ENCODE data around the gene TGOLN2.
A peak's percentile ranks its signal among the peaks of the same experiment; 100 is the strongest.
"Not testable (repeated sequence)": the region's sequence is repeated elsewhere in the genome, so short reads cannot be mapped to it uniquely, and the experiment has no call there.

Gene TGOLN2

GRCh38 chr2:85318222-85319074 lies 9.3 kb downstream of the TGOLN2 start:
- in situ Hi-C loops (cut with MboI; ENCODE audit: low sequenced_read_pairs, unreplicated experiment), result no loop called here
- TF ChIP-seq, protein P1, sequence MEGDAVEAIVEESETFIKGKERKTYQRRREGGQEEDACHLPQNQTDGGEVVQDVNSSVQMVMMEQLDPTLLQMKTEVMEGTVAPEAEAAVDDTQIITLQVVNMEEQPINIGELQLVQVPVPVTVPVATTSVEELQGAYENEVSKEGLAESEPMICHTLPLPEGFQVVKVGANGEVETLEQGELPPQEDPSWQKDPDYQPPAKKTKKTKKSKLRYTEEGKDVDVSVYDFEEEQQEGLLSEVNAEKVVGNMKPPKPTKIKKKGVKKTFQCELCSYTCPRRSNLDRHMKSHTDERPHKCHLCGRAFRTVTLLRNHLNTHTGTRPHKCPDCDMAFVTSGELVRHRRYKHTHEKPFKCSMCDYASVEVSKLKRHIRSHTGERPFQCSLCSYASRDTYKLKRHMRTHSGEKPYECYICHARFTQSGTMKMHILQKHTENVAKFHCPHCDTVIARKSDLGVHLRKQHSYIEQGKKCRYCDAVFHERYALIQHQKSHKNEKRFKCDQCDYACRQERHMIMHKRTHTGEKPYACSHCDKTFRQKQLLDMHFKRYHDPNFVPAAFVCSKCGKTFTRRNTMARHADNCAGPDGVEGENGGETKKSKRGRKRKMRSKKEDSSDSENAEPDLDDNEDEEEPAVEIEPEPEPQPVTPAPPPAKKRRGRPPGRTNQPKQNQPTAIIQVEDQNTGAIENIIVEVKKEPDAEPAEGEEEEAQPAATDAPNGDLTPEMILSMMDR (IDR thresholded peaks at IDR 0.05; ENCODE audit: borderline replicate concordance, control extremely low read depth, extremely low read depth, insufficient read depth, missing control alignments), result no peak
- peak; percentile 30 for DNase-seq (ENCODE audit: low spot score)

DNA sequence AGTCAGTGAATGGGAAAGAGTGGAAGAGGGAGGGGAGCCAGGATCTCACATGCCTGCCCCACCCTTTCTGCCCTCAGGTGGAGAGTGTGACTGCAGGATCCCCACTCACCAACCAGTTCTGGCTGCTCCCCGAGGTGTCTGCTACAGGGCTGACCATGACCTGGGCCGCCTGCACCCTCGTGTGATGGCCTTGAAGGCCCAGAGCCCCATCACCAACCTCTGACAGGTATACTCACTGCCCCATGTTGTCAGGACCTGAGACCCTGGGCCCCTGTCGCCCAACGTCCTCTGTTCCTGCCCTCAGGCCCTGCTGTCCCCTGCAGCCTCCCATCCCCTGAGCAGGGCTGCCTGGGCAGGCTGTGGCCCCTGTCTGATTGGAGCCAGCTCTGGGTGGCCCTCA lies 11.9 kb downstream of the TGOLN2 start:
- DNase-seq (ENCODE audit: low spot score); in situ Hi-C loops (cut with MboI; ENCODE audit: low sequenced_read_pairs, unreplicated experiment): not testable (repeated sequence)

DNA sequence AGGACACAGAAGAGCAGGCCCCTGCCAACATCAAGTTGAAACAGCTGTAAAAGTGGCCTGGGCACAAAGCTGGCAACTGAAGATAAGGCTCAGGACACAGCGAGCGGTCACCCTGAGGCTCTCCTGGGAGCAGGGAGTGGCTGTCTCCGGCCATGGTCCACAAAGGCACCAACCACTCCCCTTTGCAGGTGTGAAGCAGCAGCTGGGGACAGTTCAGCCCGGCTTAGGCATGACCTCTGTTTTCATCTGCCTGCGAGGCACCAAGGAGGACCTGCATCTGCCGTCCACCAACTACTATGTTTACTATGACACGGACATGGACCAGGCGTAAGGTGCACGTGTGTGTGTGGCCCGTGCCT lies 12.9 kb downstream of the TGOLN2 start:
- in situ Hi-C loops (cut with MboI; ENCODE audit: low sequenced_read_pairs, unreplicated experiment), result no loop called here
- TF ChIP-seq, protein P1 (IDR thresholded peaks at IDR 0.05; ENCODE audit: borderline replicate concordance, control extremely low read depth, extremely low read depth, insufficient read depth, missing control alignments), result no peak
- DNase-seq (ENCODE audit: low spot score), result no peak

DNA sequence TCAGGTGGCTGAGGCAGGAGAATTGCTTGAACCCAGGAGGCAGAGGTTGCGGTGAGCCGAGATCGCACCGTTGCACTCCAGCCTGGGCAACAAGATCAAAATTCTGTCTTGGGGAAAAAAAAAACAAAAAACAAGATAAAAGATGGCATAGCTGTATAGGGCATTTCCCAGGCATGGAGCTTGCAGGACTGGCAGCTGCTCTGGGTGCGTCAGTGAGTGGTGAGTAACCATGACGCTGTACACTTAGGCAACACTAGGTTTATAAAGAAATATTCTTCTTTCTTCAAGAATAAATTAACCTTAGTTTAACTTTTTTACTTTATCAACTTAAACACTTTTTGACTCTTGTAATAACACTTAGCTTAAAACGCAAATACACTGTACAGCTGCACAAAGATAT lies 15.4 kb downstream of the TGOLN2 start:
- in situ Hi-C loops (cut with MboI; ENCODE audit: low sequenced_read_pairs, unreplicated experiment), result no loop called here
- TF ChIP-seq, protein P1 (IDR thresholded peaks at IDR 0.05; ENCODE audit: borderline replicate concordance, control extremely low read depth, extremely low read depth, insufficient read depth, missing control alignments), result no peak
- no peak for DNase-seq (ENCODE audit: low spot score)

DNA sequence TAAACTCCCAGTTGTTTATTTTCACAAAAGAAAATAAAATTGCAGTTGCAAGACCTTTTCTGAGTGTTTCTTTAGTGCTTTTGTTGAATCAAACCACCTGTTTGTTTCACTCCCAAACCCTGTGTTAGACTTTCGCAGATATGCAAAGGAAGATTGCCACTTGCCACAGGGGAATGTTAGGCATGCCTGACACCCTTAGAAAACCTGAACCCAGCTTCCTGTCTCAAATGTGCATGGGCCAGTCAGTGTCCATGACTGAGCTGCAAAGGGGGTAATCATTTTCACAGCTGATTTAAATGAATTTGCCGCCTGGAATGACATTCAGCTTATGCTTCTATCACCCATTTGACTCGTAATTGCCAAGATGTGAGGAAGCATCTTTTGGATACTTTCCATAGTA lies 17.5 kb downstream of the TGOLN2 start:
- TF ChIP-seq, protein P1 (IDR thresholded peaks at IDR 0.05; ENCODE audit: borderline replicate concordance, control extremely low read depth, extremely low read depth, insufficient read depth, missing control alignments), result no peak
- no peak for DNase-seq (ENCODE audit: low spot score)
- in situ Hi-C loops (cut with MboI; ENCODE audit: low sequenced_read_pairs, unreplicated experiment), result no loop called here

DNA sequence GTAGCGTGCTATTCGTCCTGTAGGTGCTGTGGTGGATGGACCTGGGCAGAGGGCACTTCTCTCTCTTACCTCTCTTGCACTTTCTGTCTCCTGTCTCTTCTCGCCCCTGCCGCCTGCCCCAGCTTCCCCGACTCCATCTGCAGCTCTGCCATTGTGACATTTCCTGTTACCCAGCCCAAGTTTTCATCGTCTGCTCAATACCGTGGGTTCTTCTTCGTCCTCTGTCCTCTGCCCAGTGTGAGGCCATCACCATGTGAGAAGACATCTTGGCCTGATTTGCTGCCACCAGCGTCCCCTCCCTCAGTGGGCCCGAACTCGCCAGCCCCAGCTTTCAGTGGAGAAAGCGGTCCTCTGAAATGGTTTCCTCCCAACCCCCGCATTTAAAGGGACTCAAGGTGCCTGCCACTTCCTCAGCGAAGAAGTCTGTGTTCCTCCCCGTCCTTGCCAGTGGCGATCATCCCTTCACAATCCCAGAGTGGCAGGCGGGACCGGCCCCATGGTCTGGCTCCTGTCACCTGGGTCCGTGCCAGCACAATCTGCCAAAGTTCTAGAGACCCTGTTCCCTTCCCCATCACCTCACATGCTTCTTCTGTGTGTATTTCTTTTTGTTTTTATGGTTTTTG lies 18.0 kb downstream of the TGOLN2 start:
- in situ Hi-C loops (cut with MboI; ENCODE audit: low sequenced_read_pairs, unreplicated experiment), result no loop called here
- TF ChIP-seq, protein P1 (IDR thresholded peaks at IDR 0.05; ENCODE audit: borderline replicate concordance, control extremely low read depth, extremely low read depth, insufficient read depth, missing control alignments), result no peak
- no peak for DNase-seq (ENCODE audit: low spot score)

GRCh38 chr2:85308896-85309555 lies 18.8 kb downstream of the TGOLN2 start:
- DNase-seq (ENCODE audit: low spot score), result no peak
- TF ChIP-seq, protein P1 (IDR thresholded peaks at IDR 0.05; ENCODE audit: borderline replicate concordance, control extremely low read depth, extremely low read depth, insufficient read depth, missing control alignments), result no peak
- in situ Hi-C loops (cut with MboI; ENCODE audit: low sequenced_read_pairs, unreplicated experiment), result no loop called here

Data from GM13976 (cell line).